Hepatocyte (in vitro differentiated cells): ENCODE results near the gene VTA1.
"Not testable (repeated sequence)": the region's sequence is repeated elsewhere in the genome, so short reads cannot be mapped to it uniquely, and the experiment has no call there.

Experiments
- CTCF ChIP-seq: fragments of 200-600 bp; sonication (generic); IDR thresholded peaks from 2 replicates; pipeline ENCODE4 v1.5.1; 2016; ENCODE audit warnings: antibody characterized with exemption, mild to moderate bottlenecking; ENCODE audit not compliant: poor library complexity
- EZH2 ChIP-seq: fragments of 200-600 bp; sonication (generic); IDR thresholded peaks from 2 replicates; pipeline ENCODE4 v1.6.1; 2016; ENCODE audit warnings: antibody characterized with exemption, mild to moderate bottlenecking, borderline replicate concordance

GRCh38 chr6:142110820-142111219 is 36.2 kb upstream of the VTA1 start:
- not testable (repeated sequence) for TF ChIP-seq CTCF, EZH2
